Transverse colon (tissue), 4 donors: Measurements from ENCODE around the gene TOLLIP. TPM values are rescaled to one million over a fixed set of nuclear protein-coding genes. Genes with fewer than 3 reads are reported as not detected.
"Not testable (repeated sequence)": the region's sequence is repeated elsewhere in the genome, so short reads cannot be mapped to it uniquely, and the experiment has no call there.

Experiments used
- DNase-seq: peaks from one replicate; pipeline ENCODE4 v3.0.0-alpha.2; 2019
- H3K27ac ChIP-seq, 4 donors: fragments of 200-600 bp; sonication (generic); 2 replicates each; pipeline ENCODE4 v1.5.1; 2016 to 2018; ENCODE audit warnings: inconsistent platforms in 4 of 4
- H3K27me3 ChIP-seq: fragments of 200-600 bp; sonication (generic); 2 replicates; pipeline ENCODE4 v1.5.1; 2017; ENCODE audit warnings: inconsistent platforms
- H3K36me3 ChIP-seq, 4 donors: fragments of 200-600 bp; sonication (generic); 2 replicates each; pipeline ENCODE4 v1.5.1; 2017 to 2019; ENCODE audit warnings: inconsistent platforms in 4 of 4
- H3K4me1 ChIP-seq, 4 donors: fragments of 200-600 bp; sonication (generic); 2 replicates each; pipeline ENCODE4 v1.5.1; 2017 to 2020; ENCODE audit warnings: inconsistent platforms in 4 of 4
- H3K4me3 ChIP-seq, 4 donors: fragments of 200-600 bp; sonication (generic); 1 replicate in 1 of 4; 2 replicates in 3 of 4; pipeline versions ENCODE4 v1.5.1 to v1.6.1; 2017 to 2019; ENCODE audit warnings: inconsistent platforms in 4 of 4
- H3K9me3 ChIP-seq, 2 donors: fragments of 200-600 bp; sonication (generic); 2 replicates each; pipeline ENCODE4 v1.5.1; 2017 to 2019; ENCODE audit warnings: inconsistent platforms in 2 of 2
- EP300 ChIP-seq: sonication (generic); formaldehyde crosslinking; IDR thresholded peaks from one replicate; pipeline ENCODE4 v1.6.1; 2017; ENCODE audit warnings: antibody characterized with exemption, low read depth
- POLR2A ChIP-seq: fragments of 450-650 bp; IDR thresholded peaks from one replicate; pipeline ENCODE4 v1.6.1; 2016; ENCODE audit warnings: antibody characterized with exemption, mild to moderate bottlenecking, moderate library complexity
- POLR2AphosphoS5 ChIP-seq, 3 donors: sonication (generic); formaldehyde crosslinking; IDR thresholded peaks; one replicate each; pipeline ENCODE4 v1.6.1; 2016; ENCODE audit warnings: antibody characterized with exemption in 3 of 3
- WGBS, 2 donors: methylation state at CpG; one replicate each; pipeline ENCODE4 v1.1.5; 2018; ENCODE audit warnings: low coverage in 1 of 2; 5-methylcytosine and 5-hydroxymethylcytosine counted together
- in situ Hi-C, 4 donors: fragments of 200-750 bp; cut with MboI; loops; one replicate each; pipeline versions ENCODE4 v1.15.0 to v1.15.1; 2017; ENCODE audit warnings: low sequenced_read_pairs in 3 of 4, low pct_ligation_motif_present in 1 of 4, low pct_unique_long_range_greater_than_20kb in 1 of 4
- intact Hi-C: fragments of 100-400 bp; cut with DNase I; formaldehyde crosslinking; loops from one replicate; pipeline ENCODE4 v1.15.1; 2023; ENCODE audit warnings: low total_unique reads
- total RNA-seq, 4 donors: library from RNA; depleted of rRNA; stranded (reverse); fragments of >200 nt; gene quantifications; one replicate each; pipeline ENCODE4 v1.1.0, GENCODE V29; 2016
- TF ChIP-seq, protein P1 (sequence below), 5 experiments: fragments of 200-600 bp in 3 of 5; fragments of 450-650 bp in 2 of 5; sonication (generic) in 3 of 5; IDR thresholded peaks; 1 replicate in 2 of 5; 2 replicates in 3 of 5; pipeline ENCODE4 v1.5.1; 2016 to 2017; ENCODE audit warnings: antibody characterized with exemption in 5 of 5, inconsistent platforms in 3 of 5, mild to moderate bottlenecking in 2 of 5, moderate library complexity in 1 of 5

Gene TOLLIP
- total RNA-seq, 4 donors from 2014 or later, result 25.9 to 132 (median 50.4) TPM

DNA sequence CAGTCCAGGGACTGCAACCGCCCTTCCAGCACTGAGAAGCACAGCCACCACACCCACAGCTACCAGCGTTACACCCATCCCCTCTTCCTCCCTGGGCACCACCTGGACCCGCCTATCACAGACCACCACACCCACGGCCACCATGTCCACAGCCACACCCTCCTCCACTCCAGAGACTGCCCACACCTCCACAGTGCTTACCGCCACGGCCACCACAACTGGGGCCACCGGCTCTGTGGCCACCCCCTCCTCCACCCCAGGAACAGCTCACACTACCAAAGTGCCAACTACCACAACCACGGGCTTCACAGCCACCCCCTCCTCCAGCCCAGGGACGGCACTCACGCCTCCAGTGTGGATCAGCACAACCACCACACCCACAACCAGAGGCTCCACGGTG is 66.7 kb downstream of the TOLLIP start:
- H3K9me3 ChIP-seq, H3K36me3 ChIP-seq, intact Hi-C loops, DNase-seq, H3K4me3 ChIP-seq, H3K4me1 ChIP-seq, in situ Hi-C loops, H3K27me3 ChIP-seq: not testable (repeated sequence)
- peak overlapping the region in 1 of 4 donors; percentile 17 for H3K27ac ChIP-seq
- 78% methylated on average over 7 of the region's 11 CpGs; no CpG with 5 or more reads in 1 of the 2 donors for WGBS, 2 donors

DNA sequence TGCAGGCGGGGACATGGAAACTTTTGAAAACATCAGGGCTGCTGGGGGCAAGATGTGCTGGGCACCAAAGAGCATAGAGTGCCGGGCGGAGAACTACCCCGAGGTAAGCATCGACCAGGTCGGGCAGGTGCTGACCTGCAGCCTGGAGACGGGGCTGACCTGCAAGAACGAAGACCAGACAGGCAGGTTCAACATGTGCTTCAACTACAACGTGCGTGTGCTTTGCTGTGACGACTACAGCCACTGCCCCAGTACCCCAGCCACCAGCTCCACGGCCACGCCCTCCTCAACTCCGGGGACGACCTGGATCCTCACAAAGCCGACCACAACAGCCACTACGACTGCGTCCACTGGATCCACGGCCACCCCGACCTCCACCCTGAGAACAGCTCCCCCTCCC is 67.1 kb downstream of the TOLLIP start:
- Histone ChIP-seq H3K27me3 (no peaks in the 10 kb centered on the region), H3K27ac (peak overlapping the region in 1 of 4 donors; percentile 17), H3K4me3 (no peak overlapping the region), H3K9me3 (no peaks in the 10 kb centered on the region), H3K36me3 (no peaks in the 10 kb centered on the region), H3K4me1 (peaks cover 0 to 7% (median 7%) of the 10 kb centered on the region in 4 donors)
- DNase-seq, result no peak
- in situ Hi-C loops (no loop called here), intact Hi-C loops (no loop called here)
- 94% methylated on average over 20 of the region's 20 CpGs; no CpG with 5 or more reads in 1 of the 2 donors for WGBS, 2 donors
- TF ChIP-seq POLR2A (no peak), POLR2AphosphoS5 (IDR thresholded peaks at IDR 0.05) (no peak)
- TF ChIP-seq, protein P1, sequence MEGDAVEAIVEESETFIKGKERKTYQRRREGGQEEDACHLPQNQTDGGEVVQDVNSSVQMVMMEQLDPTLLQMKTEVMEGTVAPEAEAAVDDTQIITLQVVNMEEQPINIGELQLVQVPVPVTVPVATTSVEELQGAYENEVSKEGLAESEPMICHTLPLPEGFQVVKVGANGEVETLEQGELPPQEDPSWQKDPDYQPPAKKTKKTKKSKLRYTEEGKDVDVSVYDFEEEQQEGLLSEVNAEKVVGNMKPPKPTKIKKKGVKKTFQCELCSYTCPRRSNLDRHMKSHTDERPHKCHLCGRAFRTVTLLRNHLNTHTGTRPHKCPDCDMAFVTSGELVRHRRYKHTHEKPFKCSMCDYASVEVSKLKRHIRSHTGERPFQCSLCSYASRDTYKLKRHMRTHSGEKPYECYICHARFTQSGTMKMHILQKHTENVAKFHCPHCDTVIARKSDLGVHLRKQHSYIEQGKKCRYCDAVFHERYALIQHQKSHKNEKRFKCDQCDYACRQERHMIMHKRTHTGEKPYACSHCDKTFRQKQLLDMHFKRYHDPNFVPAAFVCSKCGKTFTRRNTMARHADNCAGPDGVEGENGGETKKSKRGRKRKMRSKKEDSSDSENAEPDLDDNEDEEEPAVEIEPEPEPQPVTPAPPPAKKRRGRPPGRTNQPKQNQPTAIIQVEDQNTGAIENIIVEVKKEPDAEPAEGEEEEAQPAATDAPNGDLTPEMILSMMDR (IDR thresholded peaks at IDR 0.05), result no peak

DNA sequence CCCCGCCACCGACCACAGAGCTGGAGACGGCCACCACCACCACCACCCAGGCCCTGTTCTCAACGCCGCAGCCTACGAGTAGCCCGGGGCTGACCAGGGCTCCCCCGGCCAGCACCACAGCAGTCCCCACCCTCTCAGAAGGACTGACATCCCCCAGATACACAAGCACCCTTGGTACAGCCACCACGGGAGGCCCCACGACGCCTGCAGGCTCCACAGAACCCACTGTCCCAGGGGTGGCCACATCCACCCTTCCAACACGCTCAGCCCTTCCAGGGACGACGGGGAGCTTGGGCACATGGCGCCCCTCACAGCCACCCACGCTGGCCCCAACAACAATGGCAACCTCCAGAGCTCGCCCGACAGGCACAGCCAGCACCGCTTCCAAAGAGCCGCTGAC is 67.7 kb downstream of the TOLLIP start:
- in situ Hi-C loops (no loop called here), intact Hi-C loops (no loop called here)
- no peak for DNase-seq
- Histone ChIP-seq H3K4me3 (no peak overlapping the region), H3K27me3 (no peaks in the 10 kb centered on the region), H3K27ac (no peak overlapping the region), H3K9me3 (no peaks in the 10 kb centered on the region), H3K36me3 (no peaks in the 10 kb centered on the region), H3K4me1 (peaks cover 0 to 13% (median 12%) of the 10 kb centered on the region in 4 donors)
- TF ChIP-seq POLR2AphosphoS5 (IDR thresholded peaks at IDR 0.05) (no peak), POLR2A (no peak), EP300 (no peak)
- TF ChIP-seq, protein P1 (IDR thresholded peaks at IDR 0.05), result no peak
- 97% methylated on average over 20 of the region's 20 CpGs; no CpG with 5 or more reads in 1 of the 2 donors for WGBS, 2 donors

DNA sequence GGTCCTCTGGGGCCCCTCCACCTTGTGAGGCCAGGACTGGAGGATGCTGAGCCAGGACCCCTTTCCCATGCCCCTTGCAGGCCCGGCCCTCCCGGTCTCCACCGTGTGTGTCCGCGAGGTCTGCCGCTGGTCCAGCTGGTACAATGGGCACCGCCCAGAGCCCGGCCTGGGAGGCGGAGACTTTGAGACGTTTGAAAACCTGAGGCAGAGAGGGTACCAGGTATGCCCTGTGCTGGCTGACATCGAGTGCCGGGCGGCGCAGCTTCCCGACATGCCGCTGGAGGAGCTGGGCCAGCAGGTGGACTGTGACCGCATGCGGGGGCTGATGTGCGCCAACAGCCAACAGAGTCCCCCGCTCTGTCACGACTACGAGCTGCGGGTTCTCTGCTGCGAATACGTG is 68.7 kb downstream of the TOLLIP start:
- Histone ChIP-seq H3K9me3 (no peaks in the 10 kb centered on the region), H3K36me3 (no peaks in the 10 kb centered on the region), H3K4me3 (no peak overlapping the region), H3K27ac (no peak overlapping the region), H3K4me1 (peaks cover 0 to 23% (median 18%) of the 10 kb centered on the region in 4 donors), H3K27me3 (no peaks in the 10 kb centered on the region)
- no peak for DNase-seq
- WGBS, 2 donors, result 96% methylated on average over 25 of the region's 25 CpGs; no CpG with 5 or more reads in 1 of the 2 donors
- intact Hi-C loops, result no loop called here
- TF ChIP-seq EP300 (no peak), POLR2AphosphoS5 (IDR thresholded peaks at IDR 0.05) (no peak), POLR2A (no peak)
- TF ChIP-seq, protein P1 (IDR thresholded peaks at IDR 0.05), result no peak
- in situ Hi-C loops, result no loop called here

DNA sequence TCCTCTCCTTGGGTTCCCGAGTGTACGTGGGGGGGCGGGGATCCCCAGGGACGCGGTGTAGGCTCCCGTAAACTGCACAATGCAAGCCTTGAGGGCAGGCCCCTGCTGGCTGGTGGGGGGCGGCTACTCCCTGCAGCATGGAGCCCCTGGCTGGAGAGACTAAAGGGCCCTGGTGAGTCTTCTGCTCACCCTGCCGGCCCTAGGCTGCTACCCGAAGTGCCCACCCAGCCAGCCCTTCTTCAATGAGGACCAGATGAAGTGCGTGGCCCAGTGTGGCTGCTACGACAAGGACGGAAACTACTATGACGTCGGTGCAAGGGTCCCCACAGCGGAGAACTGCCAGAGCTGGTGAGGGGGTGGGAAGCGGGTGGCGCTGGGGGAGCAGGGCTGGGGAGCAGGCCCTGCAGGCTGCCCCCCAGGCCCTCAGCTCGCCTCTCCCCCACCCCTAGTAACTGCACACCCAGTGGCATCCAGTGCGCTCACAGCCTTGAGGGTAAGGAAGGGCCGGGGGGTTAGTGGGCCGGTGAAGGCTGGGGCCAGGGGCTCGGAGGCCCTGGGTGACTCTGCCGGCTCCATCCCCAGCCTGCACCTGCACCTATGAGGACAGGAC is 69.7 kb downstream of the TOLLIP start:
- Histone ChIP-seq H3K36me3 (no peaks in the 10 kb centered on the region), H3K4me3 (no peak overlapping the region), H3K27ac (no peak overlapping the region), H3K27me3 (no peaks in the 10 kb centered on the region), H3K9me3 (no peaks in the 10 kb centered on the region), H3K4me1 (peaks cover 0 to 23% (median 18%) of the 10 kb centered on the region in 4 donors)
- no peak for DNase-seq
- 88% methylated on average over 3 to 23 of the region's 23 CpGs for WGBS, 2 donors
- intact Hi-C loops (no loop called here), in situ Hi-C loops (no loop called here)
- TF ChIP-seq POLR2A (no peak), POLR2AphosphoS5 (IDR thresholded peaks at IDR 0.05) (no peak), EP300 (no peak)
- TF ChIP-seq, protein P1 (IDR thresholded peaks at IDR 0.05), result no peak
